ENCODE results near the gene SOAT1.

- TF ChIP-seq CTCF (IDR thresholded peaks at IDR 0.05; ENCODE audit: low read depth, low read length, poor library complexity, severe bottlenecking) (no peak), EZH2phosphoT487 (IDR thresholded peaks at IDR 0.05; ENCODE audit: borderline replicate concordance, low read length) (no peak)
Measured at GRCh38 chr1:179305450-179305849, 11.9 kb downstream of the SOAT1 start.
